Ishikawa (cell line): Measurements from ENCODE around the gene RAB37.

ENCODE experiments used
- CEBPB ChIP-seq: IDR thresholded peaks from 2 replicates; pipeline ENCODE4 v1.6.1; 2012
- CREB1 ChIP-seq: IDR thresholded peaks from 2 replicates; pipeline ENCODE4 v1.6.1; 2012; ENCODE audit warnings: low read depth
- EGR1 ChIP-seq: IDR thresholded peaks from 2 replicates; pipeline ENCODE4 v1.6.1; 2012
- EP300 ChIP-seq: IDR thresholded peaks from 2 replicates; pipeline ENCODE4 v1.6.1; 2012; ENCODE audit warnings: borderline replicate concordance
- FOXM1 ChIP-seq: IDR thresholded peaks from 2 replicates; pipeline ENCODE4 v1.6.1; 2012; ENCODE audit warnings: low read depth, borderline replicate concordance
- NFIC ChIP-seq: IDR thresholded peaks from 2 replicates; pipeline ENCODE4 v1.6.1; 2012
- RAD21 ChIP-seq: IDR thresholded peaks from 2 replicates; pipeline ENCODE4 v1.6.1; 2012; ENCODE audit warnings: low read depth
- TAF1 ChIP-seq: IDR thresholded peaks from 2 replicates; pipeline ENCODE4 v1.6.1; 2012; ENCODE audit warnings: low read depth, mild to moderate bottlenecking
- TCF12 ChIP-seq: IDR thresholded peaks from 2 replicates; pipeline ENCODE4 v1.6.1; 2012; ENCODE audit warnings: low read depth
- TEAD4 ChIP-seq: IDR thresholded peaks from 2 replicates; pipeline ENCODE4 v1.6.1; 2012
- USF1 ChIP-seq: IDR thresholded peaks from 2 replicates; pipeline ENCODE4 v1.6.1; 2012
- YY1 ChIP-seq: IDR thresholded peaks from 2 replicates; pipeline ENCODE4 v1.6.1; 2012; ENCODE audit warnings: low read depth
- ZBTB7A ChIP-seq: IDR thresholded peaks from 2 replicates; pipeline ENCODE4 v1.6.1; 2012; ENCODE audit warnings: low read depth
- TF ChIP-seq, protein P1 (sequence below): IDR thresholded peaks from 2 replicates; pipeline ENCODE4 v1.6.1; 2012; ENCODE audit warnings: low read depth, mild to moderate bottlenecking
- TF ChIP-seq, protein P2 (sequence below): IDR thresholded peaks from 2 replicates; pipeline ENCODE4 v1.6.1; 2012

RAB37 gene

GRCh38 chr17:74776044-74776962, 39.2 kb downstream of the RAB37 start, which contains the start of gene NAT9:
Gene NAT9 (minus strand): TSS chr17:74776345. CDS start chr17:74775698, 647 bp downstream.
- peak; percentile 83 for TF ChIP-seq TAF1
- peak; percentile 78 for TF ChIP-seq CREB1
- TF ChIP-seq NFIC = no peak
- TF ChIP-seq TEAD4 = no peak; the same call in none of the 2 replicates
- TF ChIP-seq, protein P1, sequence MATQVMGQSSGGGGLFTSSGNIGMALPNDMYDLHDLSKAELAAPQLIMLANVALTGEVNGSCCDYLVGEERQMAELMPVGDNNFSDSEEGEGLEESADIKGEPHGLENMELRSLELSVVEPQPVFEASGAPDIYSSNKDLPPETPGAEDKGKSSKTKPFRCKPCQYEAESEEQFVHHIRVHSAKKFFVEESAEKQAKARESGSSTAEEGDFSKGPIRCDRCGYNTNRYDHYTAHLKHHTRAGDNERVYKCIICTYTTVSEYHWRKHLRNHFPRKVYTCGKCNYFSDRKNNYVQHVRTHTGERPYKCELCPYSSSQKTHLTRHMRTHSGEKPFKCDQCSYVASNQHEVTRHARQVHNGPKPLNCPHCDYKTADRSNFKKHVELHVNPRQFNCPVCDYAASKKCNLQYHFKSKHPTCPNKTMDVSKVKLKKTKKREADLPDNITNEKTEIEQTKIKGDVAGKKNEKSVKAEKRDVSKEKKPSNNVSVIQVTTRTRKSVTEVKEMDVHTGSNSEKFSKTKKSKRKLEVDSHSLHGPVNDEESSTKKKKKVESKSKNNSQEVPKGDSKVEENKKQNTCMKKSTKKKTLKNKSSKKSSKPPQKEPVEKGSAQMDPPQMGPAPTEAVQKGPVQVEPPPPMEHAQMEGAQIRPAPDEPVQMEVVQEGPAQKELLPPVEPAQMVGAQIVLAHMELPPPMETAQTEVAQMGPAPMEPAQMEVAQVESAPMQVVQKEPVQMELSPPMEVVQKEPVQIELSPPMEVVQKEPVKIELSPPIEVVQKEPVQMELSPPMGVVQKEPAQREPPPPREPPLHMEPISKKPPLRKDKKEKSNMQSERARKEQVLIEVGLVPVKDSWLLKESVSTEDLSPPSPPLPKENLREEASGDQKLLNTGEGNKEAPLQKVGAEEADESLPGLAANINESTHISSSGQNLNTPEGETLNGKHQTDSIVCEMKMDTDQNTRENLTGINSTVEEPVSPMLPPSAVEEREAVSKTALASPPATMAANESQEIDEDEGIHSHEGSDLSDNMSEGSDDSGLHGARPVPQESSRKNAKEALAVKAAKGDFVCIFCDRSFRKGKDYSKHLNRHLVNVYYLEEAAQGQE = peak; percentile 67
- TF ChIP-seq EP300 = peak; percentile 10; the same call in 1 of the 2 replicates
- peak; percentile 96 for TF ChIP-seq ZBTB7A
- TF ChIP-seq EGR1 = 0 out of 2 replicates have a peak, but pooled peaks have one; percentile 61
- 0 out of 2 replicates have a peak, but pooled peaks have one; percentile 41 for TF ChIP-seq TCF12
- no peak for TF ChIP-seq RAD21
- TF ChIP-seq FOXM1 = no peak
- TF ChIP-seq USF1 = 0 out of 2 replicates have a peak, but pooled peaks have one; percentile 49
- TF ChIP-seq, protein P2, sequence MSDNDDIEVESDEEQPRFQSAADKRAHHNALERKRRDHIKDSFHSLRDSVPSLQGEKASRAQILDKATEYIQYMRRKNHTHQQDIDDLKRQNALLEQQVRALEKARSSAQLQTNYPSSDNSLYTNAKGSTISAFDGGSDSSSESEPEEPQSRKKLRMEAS = peak; percentile 93
- peak; percentile 38; the same call in 1 of the 2 replicates for TF ChIP-seq YY1

- TF ChIP-seq NFIC = no peak
- TF ChIP-seq FOXM1 = no peak
- TF ChIP-seq ZBTB7A = no peak
- no peak for TF ChIP-seq CEBPB
- TF ChIP-seq TCF12 = no peak
- TF ChIP-seq TAF1 = no peak
- no peak for TF ChIP-seq YY1
- no peak for TF ChIP-seq USF1
- no peak for TF ChIP-seq EGR1
- no peak for TF ChIP-seq TEAD4
- TF ChIP-seq, protein P1 = no peak
- TF ChIP-seq EP300 = no peak
- no peak for TF ChIP-seq RAD21
- TF ChIP-seq, protein P2 = no peak
- no peak for TF ChIP-seq CREB1
Observed at GRCh38 chr17:74776990-74777389, 39.9 kb downstream of the RAB37 start.

DNA sequence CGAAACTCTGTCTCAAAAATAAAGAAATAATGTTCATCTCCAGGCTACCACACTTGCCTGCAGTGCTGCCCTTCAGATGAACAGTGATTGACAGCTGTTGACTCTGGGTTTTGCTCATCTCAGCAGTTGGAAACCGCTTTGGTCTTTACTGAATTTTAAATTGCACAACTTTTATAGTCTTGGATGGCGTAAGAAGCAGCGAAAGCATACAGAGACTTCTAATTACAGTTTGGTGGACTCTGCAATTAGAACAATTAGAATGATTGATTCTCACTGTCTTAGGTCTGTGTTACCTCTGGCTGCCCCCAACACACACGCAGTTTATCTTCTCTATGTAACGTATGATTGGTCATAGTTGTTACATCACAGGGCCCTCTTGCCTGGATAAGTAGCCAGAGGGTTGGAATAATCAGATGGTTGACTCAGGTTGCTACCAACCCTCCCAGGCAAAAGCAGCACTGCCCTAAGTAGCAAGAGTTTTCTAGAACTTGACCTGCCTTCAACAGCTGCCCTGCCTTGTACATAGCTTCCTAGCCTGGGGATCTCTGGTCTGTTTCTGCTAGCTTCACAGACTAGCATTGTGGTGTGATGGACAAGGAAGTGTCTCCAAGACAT, 41.0 kb downstream of the RAB37 start:
- TF ChIP-seq ZBTB7A = no peak
- TF ChIP-seq, protein P1 = no peak
- no peak for TF ChIP-seq RAD21
- no peak for TF ChIP-seq TEAD4
- no peak for TF ChIP-seq TAF1
- no peak for TF ChIP-seq EGR1
- no peak for TF ChIP-seq CEBPB
- no peak for TF ChIP-seq NFIC
- no peak for TF ChIP-seq TCF12
- no peak for TF ChIP-seq YY1
- no peak for TF ChIP-seq CREB1
- TF ChIP-seq FOXM1 = no peak
- TF ChIP-seq, protein P2 = no peak
- no peak for TF ChIP-seq USF1
- TF ChIP-seq EP300 = no peak
